ENCODE data around the gene SCAF1. TPM values are rescaled to one million over a fixed set of nuclear protein-coding genes. Genes with fewer than 3 reads are reported as not detected.

The SCAF1 gene
- total and polyA plus RNA-seq, 2 donors (not counting 1 experiment from before 2014, with no cell fraction given) = 17.1 to 68.3 TPM

DNA sequence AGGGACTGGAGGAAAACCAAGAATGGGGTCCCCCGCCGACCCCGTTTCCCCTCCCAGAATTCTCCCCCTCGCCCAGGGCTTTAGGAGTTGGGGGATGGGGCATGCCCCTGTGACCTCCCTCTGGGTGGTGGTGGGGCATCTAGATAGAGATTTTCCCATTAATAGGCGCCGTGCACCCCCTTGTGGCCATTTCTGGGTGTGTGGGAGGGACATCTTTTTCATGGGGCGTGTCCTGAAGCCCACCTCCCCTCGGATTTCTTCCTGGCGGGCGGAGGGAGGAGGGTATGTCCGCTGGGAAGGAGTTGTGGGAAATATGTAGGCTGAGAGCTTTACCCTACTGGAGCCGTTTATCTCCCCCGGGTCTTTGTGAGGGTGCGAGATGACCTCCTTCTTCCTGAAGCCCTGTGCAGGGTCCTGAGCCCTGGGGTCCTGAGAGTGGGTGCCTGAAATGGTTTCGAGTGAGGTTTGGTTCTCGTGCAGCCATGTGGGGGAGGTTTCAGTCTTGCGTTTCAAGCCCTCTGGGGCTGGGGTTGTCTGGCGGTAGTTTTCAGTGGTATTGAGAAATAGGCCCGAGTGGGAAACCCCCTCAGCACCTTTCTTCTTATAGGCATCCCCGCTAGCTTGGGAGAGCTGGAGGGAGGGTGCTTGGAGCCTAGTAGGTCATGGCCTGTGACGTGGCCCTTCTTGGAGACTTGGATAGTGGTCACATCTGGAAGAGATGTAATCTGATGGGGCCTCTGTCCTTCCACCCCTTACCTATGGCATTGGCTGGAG lies 36.1 kb downstream of the SCAF1 start:
- H3K27ac ChIP-seq (ENCODE audit: low read length in 2 of 2) = peak overlapping the region; percentile 93 to 98
- ChIA-PET CTCF (interaction anchor here (0.6 to 6.5 kb wide), 20 partner anchors 10 to 1086 kb away, joined by 3 to 50 read pairs (median 4); partner anchors contain the start of genes ADM5, BCL2L12, FLT3LG and IRF3), POLR2A (interaction anchor here (0.6 to 6.7 kb wide), 6 partner anchors 13 to 198 kb away, joined by 3 to 53 read pairs (median 8); partner anchors contain the start of genes RRAS and SCAF1)
- 3% methylated on average over 14 of the region's 21 CpGs for WGBS (ENCODE audit: insufficient coverage)
- H3K36me3 ChIP-seq (replicated peaks in 1 of 2; ENCODE audit: control extremely low read depth in 1 of 2, control insufficient read depth in 1 of 2, extremely low read depth in 1 of 2, insufficient read depth in 2 of 2, low read length in 1 of 2) = peaks cover 0 to 24% of the 10 kb centered on the region in 2 experiments
- H3K9ac ChIP-seq (ENCODE audit: low read length) = peak overlapping the region; percentile 92
- H3K4me2 ChIP-seq (replicated peaks; ENCODE audit: low read depth, low read length, poor library complexity, severe bottlenecking) = peak overlapping the region; percentile 87
- peak overlapping the region; percentile 81 for H2AFZ ChIP-seq (ENCODE audit: insufficient read depth, low read depth, low read length, poor library complexity, severe bottlenecking)
- TF ChIP-seq, protein P1, sequence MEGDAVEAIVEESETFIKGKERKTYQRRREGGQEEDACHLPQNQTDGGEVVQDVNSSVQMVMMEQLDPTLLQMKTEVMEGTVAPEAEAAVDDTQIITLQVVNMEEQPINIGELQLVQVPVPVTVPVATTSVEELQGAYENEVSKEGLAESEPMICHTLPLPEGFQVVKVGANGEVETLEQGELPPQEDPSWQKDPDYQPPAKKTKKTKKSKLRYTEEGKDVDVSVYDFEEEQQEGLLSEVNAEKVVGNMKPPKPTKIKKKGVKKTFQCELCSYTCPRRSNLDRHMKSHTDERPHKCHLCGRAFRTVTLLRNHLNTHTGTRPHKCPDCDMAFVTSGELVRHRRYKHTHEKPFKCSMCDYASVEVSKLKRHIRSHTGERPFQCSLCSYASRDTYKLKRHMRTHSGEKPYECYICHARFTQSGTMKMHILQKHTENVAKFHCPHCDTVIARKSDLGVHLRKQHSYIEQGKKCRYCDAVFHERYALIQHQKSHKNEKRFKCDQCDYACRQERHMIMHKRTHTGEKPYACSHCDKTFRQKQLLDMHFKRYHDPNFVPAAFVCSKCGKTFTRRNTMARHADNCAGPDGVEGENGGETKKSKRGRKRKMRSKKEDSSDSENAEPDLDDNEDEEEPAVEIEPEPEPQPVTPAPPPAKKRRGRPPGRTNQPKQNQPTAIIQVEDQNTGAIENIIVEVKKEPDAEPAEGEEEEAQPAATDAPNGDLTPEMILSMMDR (IDR thresholded peaks at IDR 0.05) = peak; percentile 76
- no peak for TF ChIP-seq EZH2 (IDR thresholded peaks at IDR 0.05; ENCODE audit: borderline replicate concordance, insufficient read depth, low read depth, low read length, poor library complexity, severe bottlenecking)
- peaks cover 55% of the 10 kb centered on the region for H4K20me1 ChIP-seq (ENCODE audit: control insufficient read depth, insufficient read depth, low read length, poor library complexity, severe bottlenecking)
- no peaks in the 10 kb centered on the region for H3K27me3 ChIP-seq (replicated peaks in 1 of 4; ENCODE audit: control extremely low read depth in 1 of 4, control insufficient read depth in 3 of 4, insufficient read depth in 4 of 4, low read length in 3 of 4)
- Mint-ChIP-seq H3K9me3 (ENCODE audit: insufficient read depth) (no peaks in the 10 kb centered on the region), H3K4me3 (peak overlapping the region; percentile 85), H3K4me1 (peaks cover 58% of the 10 kb centered on the region), H3K27me3 (no peaks in the 10 kb centered on the region), H3K27ac (peak overlapping the region; percentile 92)
- H3K4me1 ChIP-seq (ENCODE audit: control insufficient read depth in 2 of 2, insufficient read depth in 2 of 2, low read length in 2 of 2) = peaks cover 36 to 66% of the 10 kb centered on the region in 2 donors
- DNase-seq = peak; percentile 87
- peaks cover 52% of the 10 kb centered on the region for H3K79me2 ChIP-seq (ENCODE audit: control insufficient read depth, insufficient read depth, low read length)
- peaks cover 0 to 5% (median 0%) of the 10 kb centered on the region in 3 donors for H3K9me3 ChIP-seq (ENCODE audit: control extremely low read depth in 1 of 3, control insufficient read depth in 2 of 3, insufficient read depth in 1 of 3, low read length in 2 of 3)
- ATAC-seq (ENCODE audit: low read depth) = no peak
- peak overlapping the region; percentile 28 to 98 (median 97) for H3K4me3 ChIP-seq (ENCODE audit: control extremely low read depth in 1 of 5, extremely low read depth in 1 of 5, insufficient read depth in 1 of 5, low read depth in 2 of 5, low read length in 4 of 5)
- intact Hi-C loops (cut with micrococcal nuclease) = loop anchor here (1.0 to 10.0 kb wide), 6 partner anchors 38 to 563 kb away; partner anchors contain the start of genes C19orf73, FLT3LG, FUZ and LIN7B
